Ovary (tissue), 9 donors: ENCODE data around the gene TTC28. TPM values are rescaled to one million over a fixed set of nuclear protein-coding genes. Genes with fewer than 3 reads are reported as not detected.
"Not testable (repeated sequence)": the region's sequence is repeated elsewhere in the genome, so short reads cannot be mapped to it uniquely, and the experiment has no call there.

ENCODE experiments used
- DNase-seq, 5 donors: peaks; one replicate each; pipeline ENCODE4 v3.0.0-alpha.2; 2019 to 2020
- H3K27ac ChIP-seq, 2 donors: fragments of 200-600 bp; one replicate each; pipeline versions ENCODE4 v1.5.1 to v1.8.0; 2019 to 2022
- H3K27me3 ChIP-seq: fragments of 200-600 bp; one replicate; pipeline ENCODE4 v1.8.0; 2022
- H3K36me3 ChIP-seq: fragments of 200-600 bp; sonication (generic); one replicate; pipeline ENCODE4 v1.5.1; 2019
- H3K4me1 ChIP-seq: one replicate; pipeline ENCODE4 v1.8.1; 2013; ENCODE audit warnings: mild to moderate bottlenecking, moderate library complexity; ENCODE audit not compliant: insufficient read depth
- H3K4me3 ChIP-seq: fragments of 200-600 bp; sonication (generic); one replicate; pipeline ENCODE4 v1.5.1; 2017
- H3K9me3 ChIP-seq, 2 donors: fragments of 200-600 bp in 1 of 2; sonication (generic) in 1 of 2; one replicate each; pipeline versions ENCODE4 v1.5.1 to v1.8.1; 2013 to 2019; ENCODE audit warnings: mild to moderate bottlenecking in 1 of 2, moderate library complexity in 1 of 2
- EP300 ChIP-seq: sonication (generic); formaldehyde crosslinking; IDR thresholded peaks from one replicate; pipeline ENCODE4 v1.6.1; 2017; ENCODE audit warnings: antibody characterized with exemption
- POLR2A ChIP-seq: fragments of 450-650 bp; IDR thresholded peaks from one replicate; pipeline ENCODE4 v1.6.1; 2017; ENCODE audit warnings: antibody characterized with exemption, mild to moderate bottlenecking, moderate library complexity
- WGBS, 3 donors: extraction: QIAGEN DNeasy Blood & Tissue Kit in 1 of 3; methylation state at CpG; one replicate each; pipeline versions ENCODE4 v1.1.5 to v1.1.7; 2013 to 2017; 5-methylcytosine and 5-hydroxymethylcytosine counted together
- intact Hi-C, 4 donors: fragments of 100-400 bp; cut with DNase I; formaldehyde crosslinking; loops; one replicate each; pipeline versions ENCODE4 v1.11.0 to v1.15.1; 2022 to 2023
- polyA plus RNA-seq, 2 donors: library from polyadenylated mRNA; stranded (reverse); fragments of 200-250 nt in 1 of 2; fragments of 350-450 nt in 1 of 2; fragmentation: Illumina TruSeq in 1 of 2; extraction: RNeasy Lipid Tissue Mini Kit (QIAGEN cat#74804) in 1 of 2; gene quantifications; one replicate each; pipeline ENCODE4 v1.2.3, GENCODE V29; 2013 to 2014
- total RNA-seq, 7 donors: library from RNA; depleted of rRNA in 2 of 7; stranded (reverse); fragments of >200 nt in 2 of 7; fragmentation: NEBNext Ultra II Directional in 3 of 7; extraction: Animal tissue kit (Norgen Biotek cat#: 25700) in 3 of 7; gene quantifications; one replicate each; pipeline versions ENCODE4 v1.1.0 to v1.2.4, GENCODE V29; 2016 to 2023
- TF ChIP-seq, protein P1 (sequence below), 3 donors: fragments of 450-650 bp in 2 of 3; fragments of 200-600 bp in 1 of 3; IDR thresholded peaks; one replicate each; pipeline versions ENCODE4 v1.5.1 to v1.8.0; 2016 to 2022; ENCODE audit warnings: antibody characterized with exemption in 3 of 3, mild to moderate bottlenecking in 1 of 3
- donor health status: DM: no; HTN: no; CAD: no; lungs with moderate emphysema.
- donor health status: DM: no; HTN: no; CAD: no.
- donor health status: Bipolar disorder and iron deficiency.
- donor health status: DM: yes; HTN: yes; CAD: no.
- donor health status: DM: no; HTN: no; CAD: no.
- donor health status: DM: yes; HTN: yes; CAD: no.

TTC28 gene
- total and polyA plus RNA-seq, 9 donors, result 16.7 to 127 (median 72.9) TPM

GRCh38 chr22:28171712-28172111, 507.9 kb downstream of the TTC28 start:
- H3K4me3 ChIP-seq, result no peak overlapping the region
- no peaks in the 10 kb centered on the region for H3K27me3 ChIP-seq
- H3K36me3 ChIP-seq, result no peaks in the 10 kb centered on the region
- TF ChIP-seq POLR2A (no peak), EP300 (no peak)
- TF ChIP-seq, protein P1, sequence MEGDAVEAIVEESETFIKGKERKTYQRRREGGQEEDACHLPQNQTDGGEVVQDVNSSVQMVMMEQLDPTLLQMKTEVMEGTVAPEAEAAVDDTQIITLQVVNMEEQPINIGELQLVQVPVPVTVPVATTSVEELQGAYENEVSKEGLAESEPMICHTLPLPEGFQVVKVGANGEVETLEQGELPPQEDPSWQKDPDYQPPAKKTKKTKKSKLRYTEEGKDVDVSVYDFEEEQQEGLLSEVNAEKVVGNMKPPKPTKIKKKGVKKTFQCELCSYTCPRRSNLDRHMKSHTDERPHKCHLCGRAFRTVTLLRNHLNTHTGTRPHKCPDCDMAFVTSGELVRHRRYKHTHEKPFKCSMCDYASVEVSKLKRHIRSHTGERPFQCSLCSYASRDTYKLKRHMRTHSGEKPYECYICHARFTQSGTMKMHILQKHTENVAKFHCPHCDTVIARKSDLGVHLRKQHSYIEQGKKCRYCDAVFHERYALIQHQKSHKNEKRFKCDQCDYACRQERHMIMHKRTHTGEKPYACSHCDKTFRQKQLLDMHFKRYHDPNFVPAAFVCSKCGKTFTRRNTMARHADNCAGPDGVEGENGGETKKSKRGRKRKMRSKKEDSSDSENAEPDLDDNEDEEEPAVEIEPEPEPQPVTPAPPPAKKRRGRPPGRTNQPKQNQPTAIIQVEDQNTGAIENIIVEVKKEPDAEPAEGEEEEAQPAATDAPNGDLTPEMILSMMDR (IDR thresholded peaks at IDR 0.05), result no peak
- H3K9me3 ChIP-seq, result no peaks in the 10 kb centered on the region
- intact Hi-C loops, result no loop called here
- H3K4me1 ChIP-seq, result no peaks in the 10 kb centered on the region
- DNase-seq, result no peak
- no peak overlapping the region for H3K27ac ChIP-seq

- H3K9me3 ChIP-seq, result no peaks in the 10 kb centered on the region
- H3K4me1 ChIP-seq, result no peaks in the 10 kb centered on the region
- no peaks in the 10 kb centered on the region for H3K27me3 ChIP-seq
- intact Hi-C loops, result no loop called here
- WGBS, 3 donors, result 50 to 51% (median 50%) methylated on average over 2 of the region's 2 CpGs
- no peak overlapping the region for H3K27ac ChIP-seq
- H3K4me3 ChIP-seq, result no peak overlapping the region
- no peak for DNase-seq
- H3K36me3 ChIP-seq, result no peaks in the 10 kb centered on the region
- TF ChIP-seq EP300, result no peak
- TF ChIP-seq, protein P1 (IDR thresholded peaks at IDR 0.05), result no peak
- TF ChIP-seq POLR2A, result no peak
Observed at GRCh38 chr22:28171115-28171514, 508.5 kb downstream of the TTC28 start.

- H3K4me3 ChIP-seq, intact Hi-C loops, H3K27ac ChIP-seq, DNase-seq, H3K9me3 ChIP-seq, H3K4me1 ChIP-seq, H3K36me3 ChIP-seq, H3K27me3 ChIP-seq: not testable (repeated sequence)
- 94 to 97% (median 95%) methylated on average over 2 of the region's 2 CpGs for WGBS, 3 donors
Observed at GRCh38 chr22:28169314-28169713, 510.3 kb downstream of the TTC28 start.

DNA sequence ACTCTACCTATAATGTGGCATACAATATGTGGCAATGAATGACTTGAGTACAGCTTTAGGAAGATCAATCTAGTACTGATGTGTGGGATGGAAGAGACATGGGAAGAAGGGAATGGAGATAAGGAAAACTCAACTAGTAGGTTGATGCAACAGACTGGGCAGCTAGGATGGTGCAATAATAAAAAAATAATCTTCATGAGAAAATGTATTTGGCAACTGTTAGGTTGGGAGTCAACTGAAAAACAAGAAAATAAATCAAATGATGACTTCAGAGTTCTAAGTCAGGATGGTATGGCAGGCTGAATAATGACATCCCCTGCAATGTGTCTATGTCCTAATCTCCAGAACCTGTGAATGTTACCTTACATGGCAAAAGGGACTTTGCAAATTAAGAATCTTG, 523.8 kb downstream of the TTC28 start:
- intact Hi-C loops, result no loop called here
- no peaks in the 10 kb centered on the region for H3K36me3 ChIP-seq
- no peaks in the 10 kb centered on the region for H3K4me1 ChIP-seq
- H3K27ac ChIP-seq, result no peak overlapping the region
- no peak overlapping the region for H3K4me3 ChIP-seq
- H3K27me3 ChIP-seq, result no peaks in the 10 kb centered on the region
- no peak for TF ChIP-seq POLR2A
- no peak for TF ChIP-seq EP300
- TF ChIP-seq, protein P1 (IDR thresholded peaks at IDR 0.05), result no peak
- DNase-seq, result no peak
- no peaks in the 10 kb centered on the region for H3K9me3 ChIP-seq

GRCh38 chr22:28154861-28155260, 524.8 kb downstream of the TTC28 start:
- H3K27me3 ChIP-seq, result no peaks in the 10 kb centered on the region
- no peak overlapping the region for H3K4me3 ChIP-seq
- H3K27ac ChIP-seq, result no peak overlapping the region
- TF ChIP-seq EP300 (no peak), POLR2A (no peak)
- TF ChIP-seq, protein P1 (IDR thresholded peaks at IDR 0.05), result no peak
- H3K4me1 ChIP-seq, result no peaks in the 10 kb centered on the region
- H3K36me3 ChIP-seq, result no peaks in the 10 kb centered on the region
- DNase-seq, result no peak
- WGBS, 3 donors, result 40 to 45% (median 44%) methylated on average over 2 of the region's 2 CpGs
- intact Hi-C loops, result no loop called here
- H3K9me3 ChIP-seq, result no peaks in the 10 kb centered on the region
